Measurements from ENCODE around the gene BLM. TPM values are rescaled to one million over a fixed set of nuclear protein-coding genes. Genes with fewer than 3 reads are reported as not detected.

BLM gene
- total RNA-seq, 1 donor: 1.4 TPM

GRCh38 chr15:90765531-90765930, 48.4 kb downstream of the BLM start:
- no peak overlapping the region for H3K4me3 ChIP-seq (ENCODE audit: insufficient read depth, low read length)
- peaks cover 4% of the 10 kb centered on the region for H3K36me3 ChIP-seq (ENCODE audit: insufficient read depth, low read length)
- H4K20me1 ChIP-seq (ENCODE audit: insufficient read depth, low read length): no peaks in the 10 kb centered on the region
- DNase-seq (ENCODE audit: insufficient read length, low spot score, missing footprints): no peak
- no peak overlapping the region for H3K4me2 ChIP-seq (ENCODE audit: insufficient read depth, low read length)
- no peaks in the 10 kb centered on the region for H3K79me2 ChIP-seq (ENCODE audit: insufficient read depth, low read length)
- no peaks in the 10 kb centered on the region for H3K27me3 ChIP-seq (ENCODE audit: insufficient read depth, low read length)
- TF ChIP-seq CTCF (IDR thresholded peaks at IDR 0.05; ENCODE audit: extremely low read depth, low read depth, low read length): no peak
- H3K4me1 ChIP-seq (ENCODE audit: insufficient read depth, low read length): no peaks in the 10 kb centered on the region
- no peak overlapping the region for H2AFZ ChIP-seq (ENCODE audit: low read length)
- H3K9me3 ChIP-seq (ENCODE audit: low read depth, low read length): no peaks in the 10 kb centered on the region
- H3K27ac ChIP-seq (ENCODE audit: low read depth, low read length): no peak overlapping the region

- Histone ChIP-seq H2AFZ (ENCODE audit: low read length) (no peak overlapping the region), H3K79me2 (ENCODE audit: insufficient read depth, low read length) (no peaks in the 10 kb centered on the region), H3K27ac (ENCODE audit: low read depth, low read length) (no peak overlapping the region), H3K4me2 (ENCODE audit: insufficient read depth, low read length) (no peak overlapping the region), H3K9me3 (ENCODE audit: low read depth, low read length) (no peaks in the 10 kb centered on the region), H3K4me3 (ENCODE audit: insufficient read depth, low read length) (no peak overlapping the region), H3K27me3 (ENCODE audit: insufficient read depth, low read length) (no peaks in the 10 kb centered on the region), H3K4me1 (ENCODE audit: insufficient read depth, low read length) (no peaks in the 10 kb centered on the region), H3K36me3 (ENCODE audit: insufficient read depth, low read length) (peaks cover 4% of the 10 kb centered on the region), H4K20me1 (ENCODE audit: insufficient read depth, low read length) (no peaks in the 10 kb centered on the region)
- no peak for DNase-seq (ENCODE audit: insufficient read length, low spot score, missing footprints)
- TF ChIP-seq CTCF (IDR thresholded peaks at IDR 0.05; ENCODE audit: extremely low read depth, low read depth, low read length): no peak
Measured at GRCh38 chr15:90765966-90766365, 48.8 kb downstream of the BLM start.

GRCh38 chr15:90769375-90769774, 52.2 kb downstream of the BLM start:
- Histone ChIP-seq H3K4me1 (ENCODE audit: insufficient read depth, low read length) (no peaks in the 10 kb centered on the region), H3K36me3 (ENCODE audit: insufficient read depth, low read length) (peaks cover 4% of the 10 kb centered on the region), H3K9me3 (ENCODE audit: low read depth, low read length) (no peaks in the 10 kb centered on the region), H3K27ac (ENCODE audit: low read depth, low read length) (no peak overlapping the region), H2AFZ (ENCODE audit: low read length) (no peak overlapping the region), H3K79me2 (ENCODE audit: insufficient read depth, low read length) (no peaks in the 10 kb centered on the region), H3K4me2 (ENCODE audit: insufficient read depth, low read length) (no peak overlapping the region), H3K4me3 (ENCODE audit: insufficient read depth, low read length) (no peak overlapping the region), H3K27me3 (ENCODE audit: insufficient read depth, low read length) (no peaks in the 10 kb centered on the region), H4K20me1 (ENCODE audit: insufficient read depth, low read length) (no peaks in the 10 kb centered on the region)
- no peak for TF ChIP-seq CTCF (IDR thresholded peaks at IDR 0.05; ENCODE audit: extremely low read depth, low read depth, low read length)
- DNase-seq (ENCODE audit: insufficient read length, low spot score, missing footprints): no peak

GRCh38 chr15:90773485-90773884, 56.3 kb downstream of the BLM start:
- no peaks in the 10 kb centered on the region for H3K79me2 ChIP-seq (ENCODE audit: insufficient read depth, low read length)
- no peaks in the 10 kb centered on the region for H3K36me3 ChIP-seq (ENCODE audit: insufficient read depth, low read length)
- peak overlapping the region; percentile 69 for H2AFZ ChIP-seq (ENCODE audit: low read length)
- no peak overlapping the region for H3K27ac ChIP-seq (ENCODE audit: low read depth, low read length)
- peaks cover 8% of the 10 kb centered on the region for H3K4me1 ChIP-seq (ENCODE audit: insufficient read depth, low read length)
- no peaks in the 10 kb centered on the region for H4K20me1 ChIP-seq (ENCODE audit: insufficient read depth, low read length)
- no peaks in the 10 kb centered on the region for H3K27me3 ChIP-seq (ENCODE audit: insufficient read depth, low read length)
- H3K9me3 ChIP-seq (ENCODE audit: low read depth, low read length): no peaks in the 10 kb centered on the region
- no peak overlapping the region for H3K4me3 ChIP-seq (ENCODE audit: insufficient read depth, low read length)
- H3K4me2 ChIP-seq (ENCODE audit: insufficient read depth, low read length): no peak overlapping the region
- TF ChIP-seq CTCF (IDR thresholded peaks at IDR 0.05; ENCODE audit: extremely low read depth, low read depth, low read length): no peak
- DNase-seq (ENCODE audit: insufficient read length, low spot score, missing footprints): no peak
